SU-DHL-6 (cell line): ENCODE results near the gene PRM1.

ENCODE experiments used
- H2AFZ ChIP-seq: fragments of 200-600 bp; sonication (generic); 2 replicates; pipeline ENCODE4 v1.6.1; 2014; ENCODE audit warnings: low read depth, mild to moderate bottlenecking, moderate library complexity, mixed read lengths, antibody characterized with exemption, low read length; ENCODE audit not compliant: severe bottlenecking
- H3F3A ChIP-seq: fragments of 200-600 bp; shearing (Covaris generic); 2 replicates; pipeline ENCODE4 v1.6.0; 2016; ENCODE audit warnings: antibody characterized with exemption, mild to moderate bottlenecking; ENCODE audit not compliant: insufficient read depth
- H3K27ac ChIP-seq: fragments of 200-600 bp; sonication (generic); 2 replicates; pipeline ENCODE4 v1.5.1; 2016; ENCODE audit warnings: low read depth, mild to moderate bottlenecking, low read length, moderate library complexity, mixed read lengths
- H3K27me3 ChIP-seq: fragments of 200-600 bp; sonication (generic), shearing (Covaris generic); 2 replicates; pipeline ENCODE4 v1.6.0; 2014; ENCODE audit warnings: mild to moderate bottlenecking, low read length
- H3K36me3 ChIP-seq: fragments of 200-600 bp; sonication (generic); 2 replicates; pipeline ENCODE4 v1.6.1; 2014; ENCODE audit warnings: mild to moderate bottlenecking, low read length, mixed read lengths
- H3K4me2 ChIP-seq: fragments of 300-600, 200-600 bp; shearing (Covaris generic), sonication (generic); 2 replicates; pipeline ENCODE4 v1.6.0; 2014; ENCODE audit warnings: low read length, low read depth, mild to moderate bottlenecking; ENCODE audit not compliant: poor library complexity, severe bottlenecking
- H3K4me3 ChIP-seq: fragments of 200-600 bp; sonication (generic); 2 replicates; pipeline ENCODE4 v1.5.1; 2014; ENCODE audit warnings: antibody characterized with exemption, low read length, mild to moderate bottlenecking, mixed read lengths; ENCODE audit not compliant: insufficient read depth, poor library complexity, severe bottlenecking
- H3K79me2 ChIP-seq: fragments of 200-600 bp; sonication (generic); 2 replicates; pipeline ENCODE4 v1.6.1; 2014; ENCODE audit warnings: mild to moderate bottlenecking, low read length, moderate library complexity; ENCODE audit not compliant: insufficient read depth
- H3K9ac ChIP-seq: fragments of 200-600 bp; sonication (generic); 2 replicates; pipeline ENCODE4 v1.7.0; 2014; ENCODE audit warnings: mild to moderate bottlenecking, low read length
- H3K9me2 ChIP-seq: fragments of 200-600 bp; sonication (generic); replicated peaks from 2 replicates; pipeline ENCODE4 v1.6.1; 2014; ENCODE audit warnings: low read length; ENCODE audit not compliant: insufficient read depth
- H3K9me3 ChIP-seq: fragments of 200-600 bp; sonication (generic); 2 replicates; pipeline ENCODE4 v1.6.1; 2014; ENCODE audit warnings: low read length, mixed read lengths; ENCODE audit not compliant: insufficient read depth
- H4K20me1 ChIP-seq: fragments of 200-600 bp; sonication (generic); 2 replicates; pipeline ENCODE4 v1.6.1; 2014; ENCODE audit warnings: low read depth, mild to moderate bottlenecking, antibody characterized with exemption, low read length, moderate library complexity, mixed read lengths
- CTCF ChIP-seq: fragments of 200-600 bp; sonication (generic); IDR thresholded peaks from one replicate; pipeline ENCODE4 v1.5.1; 2017; ENCODE audit warnings: antibody characterized with exemption, mild to moderate bottlenecking, low read length, moderate library complexity; ENCODE audit not compliant: insufficient read depth, poor library complexity, severe bottlenecking
- EZH2phosphoT487 ChIP-seq: fragments of 200-600 bp; sonication (generic), shearing (Covaris generic); conservative IDR thresholded peaks from 2 replicates; pipeline ENCODE4 v1.6.1; 2018; ENCODE audit warnings: mild to moderate bottlenecking, antibody characterized with exemption, low read length, moderate library complexity, mixed read lengths

Gene PRM1

GRCh38 chr16:11329071-11329491 is 48.0 kb upstream of the PRM1 start:
- H4K20me1 ChIP-seq = no peaks in the 10 kb centered on the region
- H2AFZ ChIP-seq = no peak overlapping the region
- peak overlapping the region; percentile 57 for H3K4me2 ChIP-seq
- H3K9ac ChIP-seq = peak overlapping the region; percentile 11; the same call in 1 of the 2 replicates
- H3K36me3 ChIP-seq = no peaks in the 10 kb centered on the region
- peaks cover 18% of the 10 kb centered on the region for H3F3A ChIP-seq
- H3K27ac ChIP-seq = peak overlapping the region; percentile 75
- TF ChIP-seq CTCF (no peak), EZH2phosphoT487 (no peak)
- H3K4me3 ChIP-seq = peak overlapping the region; percentile 4
- no peaks in the 10 kb centered on the region for H3K9me2 ChIP-seq
- H3K79me2 ChIP-seq = no peaks in the 10 kb centered on the region
- H3K9me3 ChIP-seq = no peaks in the 10 kb centered on the region
- H3K27me3 ChIP-seq = no peaks in the 10 kb centered on the region

GRCh38 chr16:11328172-11329070 is 47.3 kb upstream of the PRM1 start:
- H3K9me2 ChIP-seq = no peaks in the 10 kb centered on the region
- TF ChIP-seq CTCF (no peak), EZH2phosphoT487 (no peak)
- H3K79me2 ChIP-seq = no peaks in the 10 kb centered on the region
- no peaks in the 10 kb centered on the region for H4K20me1 ChIP-seq
- H3K9me3 ChIP-seq = no peaks in the 10 kb centered on the region
- peak overlapping the region; percentile 75 for H3K27ac ChIP-seq
- H3K4me2 ChIP-seq = peak overlapping the region; percentile 57
- H3K4me3 ChIP-seq = peak overlapping the region; percentile 10
- no peak overlapping the region for H2AFZ ChIP-seq
- no peaks in the 10 kb centered on the region for H3K36me3 ChIP-seq
- peaks cover 18% of the 10 kb centered on the region for H3F3A ChIP-seq
- peak overlapping the region; percentile 11; the same call in 1 of the 2 replicates for H3K9ac ChIP-seq
- no peaks in the 10 kb centered on the region for H3K27me3 ChIP-seq

GRCh38 chr16:11327277-11328171 is 46.4 kb upstream of the PRM1 start:
- Histone ChIP-seq H3K4me2 (peak overlapping the region; percentile 57), H3K9me3 (no peaks in the 10 kb centered on the region), H3K27ac (peak overlapping the region; percentile 50), H3K36me3 (no peaks in the 10 kb centered on the region), H2AFZ (no peak overlapping the region), H3F3A (peaks cover 18% of the 10 kb centered on the region), H3K9ac (peak overlapping the region; percentile 2; the same call in 1 of the 2 replicates), H4K20me1 (no peaks in the 10 kb centered on the region), H3K27me3 (no peaks in the 10 kb centered on the region), H3K4me3 (no peak overlapping the region), H3K79me2 (no peaks in the 10 kb centered on the region), H3K9me2 (no peaks in the 10 kb centered on the region)
- TF ChIP-seq CTCF (no peak), EZH2phosphoT487 (no peak)
